PFSK-1 (cell line): ENCODE results near the gene RPS6KC1.

Experiments used
- FOXP2 ChIP-seq: optimal IDR thresholded peaks from 2 replicates; pipeline ENCODE3; 2011; ENCODE audit warnings: borderline replicate concordance, control low read depth, inconsistent platforms; ENCODE audit not compliant: insufficient read depth; ENCODE audit errors: extremely low read length, extremely low read depth
- POLR2AphosphoS5 ChIP-seq: IDR thresholded peaks from 2 replicates; pipeline ENCODE4 v1.6.1; 2012; ENCODE audit warnings: low read depth, mild to moderate bottlenecking, control low read depth, low read length, moderate library complexity
- REST ChIP-seq, 2 experiments: IDR thresholded peaks; 2 replicates each; pipeline versions ENCODE4 v1.6.1 to v1.8.0; 2011 to 2012; ENCODE audit warnings: low read depth in 2 of 2, low read length in 2 of 2, control low read depth in 1 of 2, inconsistent platforms in 1 of 2, mild to moderate bottlenecking in 1 of 2, moderate library complexity in 1 of 2; ENCODE audit not compliant: insufficient read depth in 1 of 2
- SIN3A ChIP-seq: IDR thresholded peaks from 2 replicates; pipeline ENCODE4 v1.6.1; 2012; ENCODE audit warnings: mild to moderate bottlenecking, low read length, moderate library complexity, borderline replicate concordance; ENCODE audit not compliant: insufficient read depth
- TAF1 ChIP-seq: IDR thresholded peaks from 2 replicates; pipeline ENCODE4 v1.6.1; 2012; ENCODE audit warnings: low read length, control low read depth, borderline replicate concordance; ENCODE audit not compliant: insufficient read depth

DNA sequence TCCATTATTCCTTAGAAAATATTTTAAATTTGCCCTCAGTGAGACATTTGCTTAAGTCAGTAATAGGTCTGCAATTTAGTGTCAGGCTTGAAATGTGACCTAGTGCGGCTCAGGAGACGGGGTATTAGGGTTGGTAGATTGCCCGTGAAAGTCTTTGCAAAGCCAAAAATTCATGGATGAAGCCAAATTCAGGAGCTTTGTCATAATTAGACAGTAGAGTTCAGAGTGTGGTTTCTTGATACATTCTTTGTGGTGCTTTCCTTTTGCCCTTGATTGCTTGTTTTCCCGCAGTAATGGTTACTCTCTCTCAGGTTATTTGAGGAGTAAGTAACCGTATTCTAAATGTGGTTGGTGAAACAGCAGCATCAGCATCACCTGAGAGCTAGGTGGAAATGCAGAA, 120.7 kb downstream of the RPS6KC1 start:
- TF ChIP-seq POLR2AphosphoS5 (no peak), TAF1 (no peak), SIN3A (no peak), REST (IDR thresholded peaks at IDR 0.05; ENCODE audit: insufficient read depth in 1 of 2, low read depth in 2 of 2, low read length in 2 of 2) (no peak), FOXP2 (no peak)
